Neural progenitor cell (in vitro differentiated cells): ENCODE results near the gene KIAA1217.

Source experiments
- CTCF ChIP-seq: fragments of 200-600 bp; sonication (generic); IDR thresholded peaks from 2 replicates; pipeline ENCODE4 v1.5.1; 2017; ENCODE audit warnings: antibody characterized with exemption, mild to moderate bottlenecking
- EZH2 ChIP-seq: fragments of 200-600 bp; sonication (generic); IDR thresholded peaks from 2 replicates; pipeline ENCODE4 v1.6.1; 2017; ENCODE audit warnings: antibody characterized with exemption, mild to moderate bottlenecking, moderate library complexity

- no peak for TF ChIP-seq CTCF
- TF ChIP-seq EZH2: no peak
Measured at GRCh38 chr10:24417053-24417452, 208.1 kb downstream of the KIAA1217 start.
